ENCODE measurements around the gene ASCC3.

The ASCC3 gene

DNA sequence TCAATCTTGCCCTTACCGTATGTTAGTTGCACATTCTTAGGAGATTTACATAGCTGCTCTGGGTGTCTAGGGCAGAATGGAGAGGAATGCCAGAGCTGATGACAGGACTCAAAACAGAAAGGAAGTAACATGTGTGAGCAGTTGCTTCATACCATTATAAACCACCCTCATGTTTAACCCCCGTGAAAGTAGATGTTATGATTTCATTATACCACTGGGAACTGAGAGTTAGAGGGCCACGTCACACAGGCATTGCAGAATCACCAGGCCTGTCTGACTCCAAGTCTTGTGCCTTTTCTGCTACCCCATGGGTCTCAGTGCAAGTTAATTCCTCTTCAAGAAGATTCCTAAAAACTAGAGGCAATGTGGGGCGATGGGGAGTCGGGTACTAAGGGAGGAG is 392.9 kb downstream of the ASCC3 start:
- no peak for DNase-seq

DNA sequence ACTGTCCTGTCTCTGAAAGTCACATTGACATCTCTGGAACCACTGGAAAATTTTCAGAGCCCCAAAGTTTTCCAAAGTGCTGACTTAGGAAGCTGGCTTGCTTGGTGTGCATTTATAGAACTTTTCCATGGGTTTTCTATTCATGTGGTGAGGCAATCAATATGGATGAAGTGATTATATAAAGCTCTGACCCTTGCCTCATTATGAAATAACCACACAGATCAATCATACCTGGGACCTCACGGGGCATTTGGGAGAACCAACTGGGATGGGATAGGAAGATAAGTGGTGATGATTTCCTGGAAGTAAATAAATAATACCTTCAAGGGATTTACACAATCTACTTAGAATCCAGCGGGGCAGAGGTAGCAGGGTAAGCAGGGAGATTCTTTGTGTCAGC is 393.5 kb downstream of the ASCC3 start:
- DNase-seq, result no peak

DNA sequence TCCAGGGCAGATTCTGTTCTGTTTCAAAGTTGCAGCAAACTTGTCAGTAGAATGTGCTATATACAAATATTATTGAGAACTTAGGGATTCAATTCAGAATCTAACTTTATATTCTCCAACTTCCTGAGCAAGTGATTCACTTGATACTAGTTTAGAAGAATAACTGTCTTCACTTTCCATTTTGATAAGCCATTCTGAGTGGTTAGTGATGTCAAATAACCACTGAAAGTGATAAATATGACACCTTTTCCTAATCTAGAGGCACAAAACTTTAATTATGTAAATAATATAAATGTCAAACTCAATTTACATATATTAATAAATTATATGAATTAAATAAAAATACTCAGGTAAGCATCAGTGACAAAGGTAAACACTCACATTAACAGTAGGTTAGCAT is 395.9 kb downstream of the ASCC3 start:
- no peak for DNase-seq

DNA sequence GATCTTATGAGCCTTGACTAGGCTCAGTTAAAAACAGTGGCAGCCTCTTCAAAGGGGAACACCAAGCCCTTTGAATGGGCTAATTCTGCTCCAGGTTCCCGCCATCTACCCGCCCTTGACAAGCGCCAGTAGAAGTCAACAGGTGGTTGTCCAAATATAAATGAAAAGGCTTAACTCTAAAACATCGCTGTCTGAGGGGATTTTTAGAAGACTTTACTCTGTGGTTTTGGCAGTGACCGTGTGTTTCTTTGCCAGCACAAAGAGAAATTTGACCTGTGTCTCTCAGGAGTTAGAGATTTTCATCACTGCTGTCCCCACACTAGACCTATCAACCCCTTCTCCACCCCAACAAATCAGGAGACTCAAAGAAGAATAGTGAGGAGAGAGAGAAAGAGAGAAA is 396.7 kb downstream of the ASCC3 start:
- no peak for DNase-seq

DNA sequence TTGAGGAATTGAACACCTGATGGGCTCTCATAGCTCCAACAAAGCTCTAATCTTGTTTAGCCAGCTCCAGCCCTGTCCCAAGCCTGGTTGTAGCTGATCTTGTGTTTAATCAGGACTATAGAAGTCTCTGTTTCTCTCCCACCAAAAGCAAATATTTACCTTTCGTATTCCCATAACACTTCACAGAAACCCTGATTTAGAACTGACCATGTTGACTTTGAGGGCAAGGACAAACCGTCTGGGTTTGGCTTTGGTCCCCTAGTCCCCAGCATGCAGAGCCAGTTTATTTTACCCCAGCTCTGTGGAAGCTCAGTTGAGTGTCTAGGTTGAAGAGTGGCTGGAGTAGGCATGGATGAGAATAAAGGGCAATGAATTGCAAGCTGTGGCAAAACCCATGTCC is 398.4 kb downstream of the ASCC3 start:
- no peak for DNase-seq

DNA sequence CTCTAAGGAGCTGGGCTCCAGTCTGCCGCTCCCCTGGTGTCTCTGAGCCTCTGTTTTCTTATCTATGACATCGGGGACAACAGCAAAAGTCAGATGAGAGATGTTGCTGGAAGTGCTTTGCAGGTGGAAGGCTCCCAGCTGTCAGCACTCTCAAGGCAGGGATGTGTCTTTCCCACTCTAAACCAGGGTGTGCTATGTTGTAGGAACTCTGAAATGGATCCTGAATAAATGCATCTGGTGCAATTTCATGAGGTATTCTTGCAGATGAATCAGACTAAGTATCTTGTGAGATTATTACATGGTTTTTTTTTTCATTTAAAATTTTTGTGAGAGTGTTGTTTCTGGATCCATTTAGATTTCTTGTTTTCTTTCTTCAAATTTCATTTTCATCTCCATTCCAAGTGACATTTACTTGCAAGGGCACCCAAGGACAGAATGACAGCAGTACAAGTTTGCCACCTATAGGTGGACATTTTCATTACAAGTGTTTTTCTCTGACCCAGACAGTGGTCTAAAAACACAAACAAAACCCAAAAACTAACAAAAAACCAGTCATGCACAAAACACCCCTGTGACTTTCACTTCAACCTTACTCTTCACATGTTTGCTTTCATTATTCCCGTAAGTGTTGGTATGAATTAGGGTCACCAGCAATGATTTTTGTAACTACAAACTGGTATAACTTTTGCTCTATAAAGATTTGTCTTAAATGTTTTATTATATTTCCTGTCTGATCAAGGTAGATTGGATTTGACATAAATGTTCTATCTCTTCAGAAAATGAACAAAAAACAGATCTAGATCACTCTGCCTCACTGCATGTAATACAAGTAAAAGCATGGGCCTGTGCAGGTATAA is 401.7 kb downstream of the ASCC3 start:
- no peak for DNase-seq

DNA sequence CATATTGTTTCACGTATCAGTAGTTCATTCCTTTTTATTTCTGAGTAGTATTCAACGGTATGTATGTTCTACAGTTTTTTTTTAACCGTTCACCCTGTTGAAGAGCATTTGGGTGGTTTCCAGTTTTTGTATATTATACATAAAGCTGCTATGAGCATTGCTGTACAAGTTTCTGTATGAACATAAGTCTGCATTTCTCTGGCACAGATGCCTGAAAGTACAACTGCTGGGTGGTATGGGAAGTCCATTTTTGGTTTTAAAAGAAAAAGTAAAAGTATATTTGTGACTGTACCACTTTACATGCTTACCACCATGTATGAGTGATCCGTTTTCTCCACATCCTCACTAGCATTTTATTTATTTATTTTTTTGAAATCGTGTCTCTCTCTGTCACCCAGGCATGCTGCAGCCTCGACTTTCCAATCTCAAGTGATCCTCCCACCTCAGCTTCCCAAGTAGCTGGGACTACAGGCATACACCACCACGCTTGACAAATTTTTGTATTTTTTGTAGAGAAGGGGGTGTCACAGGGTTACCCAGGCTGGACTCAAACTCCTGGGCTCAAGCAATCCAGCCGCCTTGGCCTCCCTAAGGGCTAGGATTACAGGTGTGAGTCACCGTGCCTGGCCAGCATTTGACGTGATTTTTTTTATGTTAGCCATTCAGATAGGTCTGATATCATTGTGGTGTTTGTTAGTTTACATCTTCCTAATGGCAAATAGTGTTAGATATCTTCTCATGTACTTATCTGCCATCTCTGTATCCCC is 405.4 kb downstream of the ASCC3 start:
- DNase-seq, result no peak

DNA sequence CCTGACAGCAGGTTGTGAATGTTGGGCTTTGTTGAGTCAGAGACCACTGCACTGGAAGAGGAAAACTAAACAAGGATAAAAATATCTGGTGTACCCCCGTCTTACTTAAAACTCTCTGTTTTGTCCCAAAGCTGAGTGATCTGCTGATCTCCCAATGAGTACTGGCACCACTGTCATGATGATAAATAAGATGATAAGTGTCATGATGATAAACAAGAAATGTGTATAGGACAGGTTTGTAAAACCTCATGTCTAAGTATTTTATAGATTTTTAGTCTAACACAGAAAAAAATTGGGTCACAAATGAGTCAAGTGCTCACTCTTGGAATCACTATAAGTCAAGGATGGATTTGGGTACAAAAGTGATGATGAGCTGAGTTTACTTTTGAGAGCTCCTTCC is 407.9 kb downstream of the ASCC3 start:
- DNase-seq, result no peak

DNA sequence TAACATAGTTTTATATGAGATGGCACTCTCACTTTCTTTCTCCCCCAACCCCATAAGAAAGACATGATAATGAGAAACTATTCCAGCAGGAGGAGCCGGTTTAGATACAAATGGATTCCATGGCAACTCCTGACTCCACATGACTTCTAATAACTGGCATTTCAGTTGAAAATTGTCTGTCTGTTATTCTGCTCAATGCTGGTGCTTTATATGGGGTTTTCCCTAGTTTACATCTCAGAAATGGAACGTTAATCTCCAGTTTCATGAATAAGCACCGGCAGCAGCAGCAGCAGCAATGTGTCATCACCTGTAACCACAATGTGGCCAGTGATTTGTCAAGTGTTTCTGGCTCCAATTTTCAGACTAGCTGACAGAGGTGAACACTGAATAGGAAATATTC is 408.5 kb downstream of the ASCC3 start:
- DNase-seq, result no peak

DNA sequence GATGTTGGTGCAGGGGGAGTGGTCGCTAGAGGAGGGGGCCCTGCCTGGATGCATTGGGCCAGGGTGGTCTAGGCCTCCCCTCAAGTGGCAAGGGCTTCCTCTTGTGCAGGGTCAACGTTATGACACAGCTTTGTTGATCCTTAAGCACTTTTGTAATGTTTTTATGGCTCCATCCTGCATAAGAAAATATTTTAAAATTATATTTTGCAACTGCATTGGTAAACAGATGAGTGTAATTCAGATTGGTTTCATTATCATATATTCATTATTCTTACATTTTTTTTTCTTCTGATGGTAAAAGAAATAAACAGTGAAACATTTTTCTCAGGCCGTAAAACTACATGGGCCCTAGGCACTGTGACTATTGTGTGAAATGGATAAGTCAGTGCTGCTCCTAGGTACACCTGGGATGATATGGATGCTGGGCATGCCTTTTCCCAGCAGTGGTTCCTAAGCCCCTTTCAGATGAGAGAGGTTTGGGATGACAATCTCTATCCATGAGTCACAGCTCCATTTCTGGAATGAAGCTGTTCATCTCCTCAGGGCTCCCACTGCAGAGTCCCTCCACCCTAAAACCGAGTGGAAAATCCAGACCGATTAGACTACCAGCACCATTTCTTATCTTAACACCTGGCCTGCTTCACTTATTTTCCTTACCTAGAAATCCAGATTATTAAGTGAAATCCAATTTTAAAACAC is 410.6 kb downstream of the ASCC3 start:
- no peak for DNase-seq

DNA sequence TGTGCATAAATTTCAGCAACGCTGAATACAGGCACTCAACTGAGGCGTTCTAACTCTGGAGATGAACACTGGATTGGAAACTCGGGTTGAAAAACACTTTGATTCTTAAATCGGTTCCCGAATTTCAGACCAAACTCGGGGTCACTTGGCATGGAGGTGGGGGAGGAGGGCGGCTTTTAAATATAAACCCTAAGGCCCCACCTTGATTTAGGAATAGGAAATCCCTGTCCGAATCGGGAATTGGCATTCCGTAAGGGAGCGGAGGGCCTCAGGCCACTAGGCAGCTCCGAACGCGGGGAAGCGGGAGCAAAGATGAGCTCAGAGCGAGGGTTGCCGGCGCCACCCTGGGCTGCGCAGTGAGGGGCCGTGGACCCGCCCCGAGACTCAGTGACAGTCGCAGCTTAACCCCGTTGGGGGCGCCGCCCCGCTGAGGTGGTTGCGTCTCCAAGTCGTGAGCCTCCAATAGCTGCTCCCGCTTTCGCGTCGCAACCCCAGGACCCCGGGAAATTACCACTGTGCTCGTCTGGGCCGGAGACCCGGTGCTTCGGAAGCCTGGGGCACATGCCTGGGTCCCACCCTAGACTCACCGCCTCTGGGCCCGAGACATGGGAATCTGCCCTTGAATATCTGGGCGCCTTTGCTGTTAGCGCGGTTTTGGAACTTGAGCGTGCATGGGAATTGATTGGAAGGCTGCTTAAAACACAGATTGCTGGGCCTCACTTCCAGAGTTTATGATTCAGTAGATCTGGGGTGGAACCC is 411.8 kb downstream of the ASCC3 start:
- no peak for DNase-seq

DNA sequence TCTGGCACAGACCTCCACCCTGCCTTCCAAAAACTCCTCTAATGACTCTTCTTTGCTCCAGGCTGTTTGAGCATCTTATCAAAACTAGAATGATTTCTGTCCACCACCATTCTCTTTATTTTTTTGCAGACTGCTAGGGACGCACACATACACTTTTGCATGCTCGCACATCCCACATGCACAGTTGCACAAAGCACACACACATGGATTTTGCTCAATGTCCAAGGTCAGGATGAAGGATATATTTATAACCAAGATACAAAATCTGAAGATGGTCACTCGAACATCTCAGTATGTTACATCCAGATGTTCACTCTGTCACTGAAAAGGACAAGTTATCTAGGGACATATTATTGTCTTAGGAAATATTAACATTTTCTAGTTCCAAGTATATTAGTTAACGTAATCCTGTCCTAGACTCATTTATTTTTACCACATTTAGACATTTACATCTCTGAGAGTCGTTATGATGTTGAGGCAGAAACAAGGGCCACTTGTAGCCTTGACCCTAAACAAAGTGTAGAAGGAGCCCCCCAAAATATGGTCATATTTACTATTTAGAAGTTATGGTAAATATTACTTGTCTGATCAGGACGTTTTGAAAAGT is 413.0 kb downstream of the ASCC3 start:
- DNase-seq, result no peak

DNA sequence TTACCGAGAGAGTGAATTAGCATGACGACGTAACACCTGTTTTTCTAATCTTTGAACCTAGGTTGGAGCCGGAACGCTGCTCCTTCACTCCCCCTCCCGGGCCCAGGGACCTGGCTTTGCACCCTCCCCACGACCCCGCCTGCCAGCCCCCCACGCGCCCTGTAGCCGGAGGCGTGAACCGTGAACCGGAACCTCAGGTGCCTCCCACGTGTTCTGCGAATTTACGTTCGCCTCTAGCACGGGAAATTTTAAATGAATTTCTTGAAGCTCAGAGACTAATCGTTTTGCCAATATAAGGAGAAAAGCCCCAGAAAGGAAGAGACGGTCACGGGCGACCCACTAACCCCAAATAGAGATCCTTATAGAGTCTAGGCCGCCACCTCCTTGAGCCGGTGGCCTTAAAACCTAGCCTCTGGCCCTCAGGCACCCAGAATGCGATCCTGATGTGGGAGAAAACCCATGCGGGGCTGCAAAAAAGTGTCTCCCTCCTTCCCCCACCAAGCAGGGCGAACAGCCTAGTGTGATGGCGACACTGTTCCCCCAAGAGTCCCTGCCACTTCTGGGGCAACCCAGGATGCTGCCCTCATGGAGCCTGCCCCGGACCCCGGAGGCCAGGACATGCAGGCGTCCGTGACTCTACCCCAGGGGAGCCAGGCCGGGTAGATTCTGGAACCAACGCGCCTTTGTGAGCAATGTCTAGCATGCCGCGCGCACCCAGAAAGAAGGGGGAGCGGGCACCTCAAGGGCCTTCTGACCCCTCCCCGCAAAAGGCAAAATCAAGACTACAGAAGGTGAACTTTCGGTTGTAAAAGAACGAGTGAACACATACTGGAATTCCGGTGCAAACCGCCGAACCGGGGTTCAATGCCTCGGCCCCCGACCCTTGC is 413.8 kb downstream of the ASCC3 start:
- no peak for DNase-seq

DNA sequence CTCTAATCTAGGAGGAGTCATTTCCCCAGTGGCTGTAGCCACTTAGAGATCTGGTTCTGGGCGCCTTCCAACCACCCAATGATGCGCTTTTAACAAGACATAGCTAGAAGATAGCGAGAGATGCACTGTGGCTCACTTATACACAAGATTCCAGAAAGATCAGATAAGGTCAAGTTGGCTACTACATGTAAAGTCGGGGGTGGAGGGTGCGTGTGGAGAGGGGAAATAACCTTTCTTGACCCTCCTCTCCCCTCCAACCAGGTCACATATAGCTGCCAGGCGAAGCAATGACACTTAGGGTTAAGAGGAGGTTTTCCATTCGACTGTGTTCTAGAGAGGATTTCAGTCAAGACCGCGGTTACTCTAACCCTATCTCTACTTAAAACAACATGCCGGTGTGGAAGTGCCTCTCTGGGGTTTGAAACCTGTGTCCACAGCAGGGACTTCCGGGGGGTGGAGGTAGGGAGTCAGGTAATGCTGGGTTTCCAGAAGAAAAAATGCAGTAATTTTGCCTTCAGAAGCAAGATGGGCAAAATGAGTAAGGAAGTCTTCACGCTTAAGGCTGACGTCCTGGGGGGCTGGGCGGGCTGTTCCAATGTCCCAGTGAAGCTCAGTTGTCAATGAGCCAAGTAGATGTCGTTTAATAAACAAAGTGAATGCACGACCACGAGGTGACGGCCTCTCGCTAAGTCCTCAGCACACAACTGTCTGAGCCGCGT is 414.6 kb downstream of the ASCC3 start:
- no peak for DNase-seq

DNA sequence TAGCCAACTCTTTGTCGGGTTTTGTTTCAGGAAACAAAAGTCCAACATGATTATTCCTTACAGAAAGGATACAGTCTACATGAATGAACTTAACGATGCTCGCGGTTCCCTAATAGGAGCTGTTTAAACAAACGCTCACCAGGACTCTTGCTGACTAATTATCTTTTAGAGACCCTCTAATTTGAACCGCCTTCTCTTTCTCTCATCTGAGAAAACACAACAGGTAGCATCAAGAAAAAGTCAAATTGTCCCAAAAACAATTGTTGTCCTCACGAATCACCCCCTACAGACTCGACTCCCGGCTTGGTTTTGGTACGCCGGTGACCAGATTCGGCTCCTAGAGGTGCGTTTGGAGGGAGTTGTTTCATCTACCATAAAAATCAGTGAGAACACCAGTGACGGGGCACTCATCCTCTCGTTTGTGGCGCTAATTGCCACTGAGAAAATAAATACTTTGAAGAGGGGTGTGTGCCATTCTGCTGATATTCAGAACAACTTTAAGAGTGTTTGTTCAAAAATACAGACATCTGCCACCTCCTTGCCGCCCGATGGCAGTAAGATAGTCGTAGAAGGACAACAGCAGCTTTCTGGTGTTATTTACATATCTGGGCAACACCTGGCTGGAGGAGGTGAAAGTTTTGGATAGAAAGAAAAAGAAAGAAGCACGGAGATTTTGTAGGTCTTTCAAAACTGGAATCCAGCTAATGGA is 415.3 kb downstream of the ASCC3 start:
- no peak for DNase-seq

DNA sequence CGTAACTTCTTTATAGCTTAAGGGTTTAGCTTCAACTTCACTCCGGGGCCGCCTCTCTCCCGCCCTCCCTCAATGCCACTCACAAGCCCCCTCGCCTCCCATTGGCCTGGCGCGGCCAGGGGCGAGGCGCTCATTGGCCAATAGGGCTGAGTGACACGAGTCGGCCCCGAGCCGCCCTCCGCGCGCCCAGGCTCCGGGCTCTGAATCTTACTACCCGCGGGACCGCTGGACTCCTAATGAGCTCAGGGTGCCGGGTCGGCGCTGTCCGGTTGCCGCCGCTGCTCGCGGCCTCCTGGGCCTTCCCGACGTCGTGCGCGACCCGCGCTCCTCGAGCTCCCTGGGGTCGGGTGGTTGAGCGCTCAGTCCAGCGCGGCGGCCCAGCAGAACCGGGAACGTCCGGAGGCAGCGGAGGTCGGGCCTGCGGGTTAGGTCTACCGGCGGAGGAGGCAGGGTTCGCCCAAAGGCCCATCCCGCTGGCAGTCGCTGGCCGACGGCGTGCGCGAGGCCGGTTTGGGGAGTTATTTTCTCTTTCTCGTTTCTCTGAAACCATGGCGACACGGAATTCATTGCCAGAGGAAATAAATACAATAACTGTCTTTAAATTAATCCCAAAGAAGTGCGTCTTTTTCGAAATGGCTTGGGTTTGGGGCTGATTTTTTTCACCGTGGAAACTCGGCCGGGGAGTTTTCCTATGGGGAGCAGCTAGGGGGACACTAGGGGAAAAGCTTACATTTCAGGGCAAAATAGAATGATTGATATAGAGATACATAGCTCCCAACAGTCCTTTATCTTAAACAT is 416.0 kb downstream of the ASCC3 start, which contains the start of gene SIM1:
SIM1 (minus strand) TSS at position 19 of the 798 bp plus-strand sequence. CDS start 1,453 bp downstream, outside the sequence.
- DNase-seq, result no peak

DNA sequence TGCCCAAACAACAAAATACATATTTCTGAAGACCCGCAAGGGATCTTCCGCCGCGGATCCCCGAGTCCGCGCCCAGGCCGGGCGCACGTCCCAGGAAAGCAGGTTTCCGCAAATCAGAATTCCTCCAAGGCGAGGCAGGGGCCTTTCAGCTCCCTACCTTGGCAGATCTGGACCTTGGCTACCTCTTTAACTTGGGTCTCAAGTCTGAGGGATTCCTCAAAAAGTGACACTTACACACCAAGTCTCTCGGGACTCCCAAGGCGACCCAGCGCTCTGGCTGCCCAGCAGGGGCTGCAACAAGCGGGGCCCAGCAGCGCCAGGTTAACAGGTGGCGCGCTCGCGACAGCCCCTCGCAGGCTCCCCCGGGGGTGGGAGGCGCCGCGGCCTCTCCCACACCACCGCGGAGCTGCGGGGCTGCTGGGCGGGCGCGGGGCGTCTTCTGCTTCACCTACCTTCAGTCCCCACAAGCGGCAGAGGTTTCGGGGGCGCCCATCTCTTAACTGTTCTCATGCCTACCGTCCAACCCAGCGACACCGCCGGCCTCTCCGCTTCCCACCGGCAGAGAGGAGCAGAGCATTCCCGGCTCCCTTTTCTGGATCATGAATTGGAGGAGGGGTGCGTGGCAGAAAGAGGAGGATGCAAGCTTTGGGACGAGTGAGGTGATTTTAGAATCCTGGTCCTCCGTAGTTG is 416.8 kb downstream of the ASCC3 start:
- DNase-seq, result no peak

DNA sequence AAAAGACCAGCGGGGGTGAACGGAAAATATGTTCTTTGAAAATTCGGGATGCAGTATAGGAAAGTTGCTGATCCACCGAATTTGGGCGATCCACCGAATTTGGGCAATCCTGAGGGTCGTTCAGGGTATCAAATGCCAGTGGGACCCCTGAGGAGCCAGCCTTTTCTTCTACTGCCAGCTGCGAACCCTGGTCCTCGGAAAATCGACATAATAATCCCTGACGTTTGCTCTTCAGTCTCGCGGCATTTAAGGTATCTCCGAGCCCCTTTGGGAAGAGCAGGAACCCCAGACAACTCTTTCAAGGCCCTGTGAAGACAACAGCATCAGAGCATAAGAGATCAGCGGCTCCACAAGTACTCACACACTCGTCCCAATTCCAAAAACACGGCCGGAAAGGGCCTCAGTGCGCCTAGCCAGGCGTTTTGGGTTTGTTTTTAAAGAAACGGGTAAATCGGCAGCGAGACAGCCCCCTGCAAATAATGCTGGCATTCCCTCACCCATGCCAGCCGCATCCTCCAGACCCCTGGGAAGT is 417.4 kb downstream of the ASCC3 start:
- DNase-seq, result no peak

Measured in KG1 (cell line).